ENCODE measurements around the gene MCF2L2. TPM values are rescaled to one million over a fixed set of nuclear protein-coding genes. Genes with fewer than 3 reads are reported as not detected.

The MCF2L2 gene
- total RNA-seq, 1 donor: 0.09 TPM

DNA sequence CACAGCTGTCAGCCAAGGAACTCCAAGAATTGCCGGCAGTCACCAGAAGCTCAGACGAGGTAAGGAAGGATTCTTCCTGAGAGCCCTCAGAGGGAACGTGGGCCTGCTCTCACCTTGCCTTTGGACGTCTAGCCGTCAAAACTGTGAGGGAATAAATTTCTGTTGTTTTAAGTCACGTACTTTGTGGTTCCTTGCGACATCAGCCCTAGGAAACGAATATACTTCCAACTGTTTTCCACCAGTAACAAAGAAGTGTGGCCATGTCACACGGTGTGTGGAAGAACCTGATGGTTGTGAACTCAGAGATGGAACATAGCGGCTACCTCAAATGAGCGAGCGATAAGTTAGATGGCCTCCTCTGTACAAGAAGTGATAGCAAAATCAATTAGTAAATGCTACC lies 216.3 kb downstream of the MCF2L2 start:
- TF ChIP-seq, protein P1, sequence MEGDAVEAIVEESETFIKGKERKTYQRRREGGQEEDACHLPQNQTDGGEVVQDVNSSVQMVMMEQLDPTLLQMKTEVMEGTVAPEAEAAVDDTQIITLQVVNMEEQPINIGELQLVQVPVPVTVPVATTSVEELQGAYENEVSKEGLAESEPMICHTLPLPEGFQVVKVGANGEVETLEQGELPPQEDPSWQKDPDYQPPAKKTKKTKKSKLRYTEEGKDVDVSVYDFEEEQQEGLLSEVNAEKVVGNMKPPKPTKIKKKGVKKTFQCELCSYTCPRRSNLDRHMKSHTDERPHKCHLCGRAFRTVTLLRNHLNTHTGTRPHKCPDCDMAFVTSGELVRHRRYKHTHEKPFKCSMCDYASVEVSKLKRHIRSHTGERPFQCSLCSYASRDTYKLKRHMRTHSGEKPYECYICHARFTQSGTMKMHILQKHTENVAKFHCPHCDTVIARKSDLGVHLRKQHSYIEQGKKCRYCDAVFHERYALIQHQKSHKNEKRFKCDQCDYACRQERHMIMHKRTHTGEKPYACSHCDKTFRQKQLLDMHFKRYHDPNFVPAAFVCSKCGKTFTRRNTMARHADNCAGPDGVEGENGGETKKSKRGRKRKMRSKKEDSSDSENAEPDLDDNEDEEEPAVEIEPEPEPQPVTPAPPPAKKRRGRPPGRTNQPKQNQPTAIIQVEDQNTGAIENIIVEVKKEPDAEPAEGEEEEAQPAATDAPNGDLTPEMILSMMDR (IDR thresholded peaks at IDR 0.05; ENCODE audit: insufficient read depth, low read length): no peak
- H3K4me3 ChIP-seq (ENCODE audit: low read depth, low read length): no peak overlapping the region
- no peak for DNase-seq (ENCODE audit: low read depth)

DNA sequence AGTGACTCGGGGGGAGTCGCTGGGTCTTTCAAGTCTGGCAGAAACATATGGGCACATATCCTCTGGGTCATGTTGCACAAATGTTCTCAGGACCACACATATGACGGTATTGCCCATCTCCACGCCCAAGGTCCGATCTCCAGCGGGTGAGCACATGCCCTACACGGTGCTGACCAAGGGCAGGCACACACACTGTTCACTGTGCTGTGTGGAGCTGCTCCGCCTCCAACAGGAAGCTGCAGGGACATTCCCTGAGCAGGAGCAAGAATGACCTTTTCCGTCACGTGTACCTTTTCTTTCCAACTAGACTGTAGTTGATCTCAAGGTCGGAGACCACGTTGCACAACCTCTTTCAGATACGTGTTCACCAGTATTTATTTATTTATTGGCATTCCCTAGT lies 217.1 kb downstream of the MCF2L2 start:
- no peak overlapping the region for H3K4me3 ChIP-seq (ENCODE audit: low read depth, low read length)
- DNase-seq (ENCODE audit: low read depth): no peak
- TF ChIP-seq, protein P1 (IDR thresholded peaks at IDR 0.05; ENCODE audit: insufficient read depth, low read length): no peak

DNA sequence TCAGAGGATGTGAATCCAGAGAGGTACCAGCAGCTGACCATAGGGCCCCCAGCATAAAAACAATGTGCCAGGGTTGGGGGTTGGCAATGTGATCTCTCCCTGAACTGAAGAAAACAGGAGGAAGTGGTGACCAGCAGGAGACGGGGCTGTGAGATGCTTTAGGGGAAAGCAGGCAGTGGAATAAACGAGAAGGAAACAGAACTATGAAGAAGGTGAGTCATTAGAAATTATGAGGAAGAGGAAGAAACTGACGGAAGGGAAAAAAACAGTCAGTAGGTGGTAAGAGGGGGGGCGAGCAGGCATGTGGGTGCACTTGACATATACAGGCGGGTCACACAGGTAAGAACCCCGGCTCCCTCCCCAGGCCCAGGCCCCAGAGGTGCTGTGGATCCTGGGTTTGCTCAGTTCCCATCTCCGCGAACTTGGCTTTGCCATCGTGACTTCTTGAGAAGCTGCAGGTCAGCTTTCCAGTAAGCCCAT lies 217.5 kb downstream of the MCF2L2 start:
- H3K4me3 ChIP-seq (ENCODE audit: low read depth, low read length): no peak overlapping the region
- no peak for DNase-seq (ENCODE audit: low read depth)
- TF ChIP-seq, protein P1 (IDR thresholded peaks at IDR 0.05; ENCODE audit: insufficient read depth, low read length): no peak

DNA sequence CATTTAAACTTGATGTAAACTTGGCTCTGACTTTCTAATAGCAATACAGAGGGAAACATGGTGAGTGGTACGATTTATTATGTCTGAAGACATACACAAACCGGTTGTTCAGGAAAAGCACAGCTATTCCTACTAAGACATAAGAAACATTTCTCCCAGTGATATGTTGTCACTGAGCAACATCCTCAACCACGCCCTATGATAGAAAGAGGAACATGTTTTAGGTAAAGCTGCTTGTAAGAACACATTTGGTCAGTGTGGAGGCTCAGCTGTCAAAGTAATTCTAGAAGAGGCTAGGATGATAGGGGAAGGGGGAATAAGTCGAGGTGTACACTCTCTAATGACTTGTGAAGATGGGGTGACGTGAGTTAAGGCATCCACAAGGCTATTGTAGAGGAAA lies 218.1 kb downstream of the MCF2L2 start:
- TF ChIP-seq, protein P1 (IDR thresholded peaks at IDR 0.05; ENCODE audit: insufficient read depth, low read length): no peak
- no peak overlapping the region for H3K4me3 ChIP-seq (ENCODE audit: low read depth, low read length)
- no peak for DNase-seq (ENCODE audit: low read depth)

DNA sequence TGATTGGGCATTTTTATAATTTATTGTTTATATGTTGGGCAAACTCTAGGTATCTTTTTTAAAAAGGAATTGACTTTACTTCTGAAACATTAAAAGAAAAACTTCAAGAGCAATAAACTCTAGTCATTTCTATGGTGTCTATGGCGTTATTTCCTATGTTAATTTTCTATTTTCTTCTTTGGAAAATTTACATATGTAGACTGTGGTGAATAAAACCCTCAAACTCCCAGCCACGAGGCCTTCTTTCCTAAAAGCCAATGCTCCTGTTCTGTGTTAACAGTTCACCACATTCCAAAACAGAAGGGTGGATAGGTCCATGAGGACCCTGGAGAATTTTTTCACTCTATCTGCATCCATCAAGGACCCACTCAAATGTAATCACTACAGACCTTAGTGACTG lies 219.6 kb downstream of the MCF2L2 start:
- no peak for DNase-seq (ENCODE audit: low read depth)
- TF ChIP-seq, protein P1 (IDR thresholded peaks at IDR 0.05; ENCODE audit: insufficient read depth, low read length): no peak

DNA sequence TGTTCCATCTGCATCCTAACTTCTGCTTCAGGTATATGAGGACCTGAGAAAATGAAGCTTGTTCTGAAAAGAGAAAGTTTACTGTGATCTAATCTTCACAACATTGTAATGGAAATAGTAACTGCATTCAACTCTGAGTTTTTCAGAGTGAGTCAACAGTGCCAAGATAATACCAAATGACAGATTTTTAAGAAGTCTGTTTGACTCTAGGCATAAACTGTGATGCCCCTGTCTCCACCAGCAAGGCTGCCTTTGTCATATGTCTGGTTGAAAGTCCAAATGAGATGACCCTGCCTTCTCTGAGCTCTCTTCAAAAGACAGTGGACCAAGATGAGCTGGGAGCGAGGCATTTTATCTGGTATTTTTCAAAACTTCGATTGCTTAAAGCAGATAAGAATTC lies 220.2 kb downstream of the MCF2L2 start:
- no peak overlapping the region for H3K4me3 ChIP-seq (ENCODE audit: low read depth, low read length)
- TF ChIP-seq, protein P1 (IDR thresholded peaks at IDR 0.05; ENCODE audit: insufficient read depth, low read length): no peak
- DNase-seq (ENCODE audit: low read depth): no peak

More for the DNA sequence above, 219.6 kb downstream of the MCF2L2 start:
- H3K4me3 ChIP-seq (ENCODE audit: low read depth, low read length): no peak overlapping the region

DNA sequence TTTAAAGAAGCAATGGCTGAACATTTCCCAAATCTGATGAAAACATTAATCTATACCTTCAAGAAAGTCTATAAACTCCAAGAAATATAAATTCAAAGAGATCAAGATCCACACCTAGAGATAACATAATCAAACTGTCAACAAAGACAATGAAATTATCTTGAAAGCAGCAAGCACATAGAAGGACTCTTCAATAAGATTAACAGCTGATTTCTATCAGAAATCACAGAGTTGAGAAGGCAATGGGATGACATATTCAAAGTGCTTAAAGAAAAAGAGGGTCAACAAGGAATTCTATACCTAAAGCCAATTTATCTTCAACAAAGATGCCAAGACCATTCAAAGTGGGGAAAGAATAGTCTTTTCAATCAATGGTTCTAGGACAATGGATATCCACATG lies 224.7 kb downstream of the MCF2L2 start:
- H3K4me3 ChIP-seq (ENCODE audit: low read depth, low read length): no peak overlapping the region
- TF ChIP-seq, protein P1 (IDR thresholded peaks at IDR 0.05; ENCODE audit: insufficient read depth, low read length): no peak
- DNase-seq (ENCODE audit: low read depth): no peak

Data from fibroblast of the aortic adventitia (primary cell).